GM21576 (cell line): ENCODE measurements around the gene PADI2.

Experiments
- ATAC-seq: cut with Tn5 transposase; IDR thresholded peaks from one replicate; pipeline ENCODE4 v1.9.1; 2021; ENCODE audit warnings: mild to moderate bottlenecking, moderate library complexity; ENCODE audit not compliant: unreplicated experiment

Gene PADI2

GRCh38 chr1:17024721-17025120 lies 94.5 kb downstream of the PADI2 start:
- no peak for ATAC-seq

GRCh38 chr1:17023573-17023972 lies 95.7 kb downstream of the PADI2 start:
- no peak for ATAC-seq

- no peak for ATAC-seq
Observed at GRCh38 chr1:17023102-17023501, 96.1 kb downstream of the PADI2 start.

- no peak for ATAC-seq
Observed at GRCh38 chr1:17021896-17022295, 97.4 kb downstream of the PADI2 start.

GRCh38 chr1:17020502-17020901 lies 98.7 kb downstream of the PADI2 start:
- ATAC-seq: no peak

GRCh38 chr1:17018849-17019248 lies 100.4 kb downstream of the PADI2 start:
- no peak for ATAC-seq

- no peak for ATAC-seq
Observed at GRCh38 chr1:17017435-17017834, 101.8 kb downstream of the PADI2 start.
